Skeletal muscle satellite cell (primary cell): ENCODE measurements around the gene OTOP3.
"Not testable (repeated sequence)": the region's sequence is repeated elsewhere in the genome, so short reads cannot be mapped to it uniquely, and the experiment has no call there.

Source experiments
- H3K27me3 ChIP-seq: 2 replicates; pipeline ENCODE4 v1.7.0; 2013; ENCODE audit warnings: low read length; ENCODE audit not compliant: control insufficient read depth, insufficient read depth
- H3K36me3 ChIP-seq: 2 replicates; pipeline ENCODE4 v1.7.0; 2013; ENCODE audit warnings: mild to moderate bottlenecking, control low read depth, low read length; ENCODE audit not compliant: insufficient read depth
- H3K4me1 ChIP-seq: 2 replicates; pipeline ENCODE4 v1.7.0; 2013; ENCODE audit warnings: low read length; ENCODE audit not compliant: control insufficient read depth, insufficient read depth
- H3K4me2 ChIP-seq: 2 replicates; pipeline ENCODE4 v1.7.0; 2013; ENCODE audit warnings: mild to moderate bottlenecking, low read length
- H3K4me3 ChIP-seq: 2 replicates; pipeline ENCODE4 v1.7.0; 2013; ENCODE audit warnings: low read length
- H3K9ac ChIP-seq: 2 replicates; pipeline ENCODE4 v1.7.0; 2013; ENCODE audit warnings: mild to moderate bottlenecking, low read depth, low read length, moderate library complexity
- H3K9me3 ChIP-seq: replicated peaks from 2 replicates; pipeline ENCODE4 v1.7.0; 2013; ENCODE audit warnings: mild to moderate bottlenecking, control low read depth, low read length

Gene OTOP3

GRCh38 chr17:74903034-74903433 lies 32.7 kb upstream of the OTOP3 start:
- no peaks in the 10 kb centered on the region for H3K4me1 ChIP-seq
- H3K4me3 ChIP-seq = no peak overlapping the region
- peaks cover 50% of the 10 kb centered on the region for H3K27me3 ChIP-seq
- H3K9me3 ChIP-seq = no peaks in the 10 kb centered on the region
- H3K4me2 ChIP-seq = no peak overlapping the region
- no peak overlapping the region for H3K9ac ChIP-seq
- no peaks in the 10 kb centered on the region for H3K36me3 ChIP-seq

DNA sequence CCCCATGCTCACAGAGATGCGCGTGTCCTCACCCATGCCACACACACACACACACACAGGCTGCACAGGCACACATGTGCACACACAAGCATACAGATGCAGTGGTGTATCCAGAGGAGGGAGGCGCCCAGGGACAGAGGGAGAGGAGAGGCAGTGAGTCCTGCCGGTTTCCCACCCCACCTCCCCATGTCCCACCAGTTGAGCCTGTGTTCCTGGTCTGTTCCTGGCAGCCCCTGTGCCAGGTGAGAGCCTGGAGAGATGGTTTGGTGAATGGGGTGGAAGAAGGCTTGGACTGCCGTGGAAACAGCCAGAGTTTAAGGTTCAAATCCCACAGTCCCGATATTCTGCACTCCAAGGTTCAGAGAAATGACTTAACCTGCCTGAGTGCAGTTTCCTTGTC lies 32.0 kb upstream of the OTOP3 start:
- Histone ChIP-seq H3K9ac (no peak overlapping the region), H3K27me3 (peaks cover 52% of the 10 kb centered on the region), H3K4me3 (no peak overlapping the region), H3K4me2 (no peak overlapping the region), H3K36me3 (no peaks in the 10 kb centered on the region), H3K4me1 (no peaks in the 10 kb centered on the region), H3K9me3 (no peaks in the 10 kb centered on the region)

- H3K9ac ChIP-seq = no peak overlapping the region
- peaks cover 52% of the 10 kb centered on the region for H3K27me3 ChIP-seq
- no peak overlapping the region for H3K4me2 ChIP-seq
- no peaks in the 10 kb centered on the region for H3K9me3 ChIP-seq
- no peaks in the 10 kb centered on the region for H3K36me3 ChIP-seq
- H3K4me1 ChIP-seq = no peaks in the 10 kb centered on the region
- H3K4me3 ChIP-seq = no peak overlapping the region
Measured at GRCh38 chr17:74904687-74905409, 30.9 kb upstream of the OTOP3 start.

GRCh38 chr17:74906214-74906793 lies 29.4 kb upstream of the OTOP3 start:
- not testable (repeated sequence) for H3K4me1 ChIP-seq, H3K36me3 ChIP-seq
- peaks cover 42% of the 10 kb centered on the region for H3K27me3 ChIP-seq

GRCh38 chr17:74907012-74907411 lies 28.7 kb upstream of the OTOP3 start:
- H3K9ac ChIP-seq = no peak overlapping the region

More at GRCh38 chr17:74906214-74906793, 29.4 kb upstream of the OTOP3 start:
- H3K4me2 ChIP-seq, H3K4me3 ChIP-seq, H3K9ac ChIP-seq, H3K9me3 ChIP-seq: not testable (repeated sequence)

DNA sequence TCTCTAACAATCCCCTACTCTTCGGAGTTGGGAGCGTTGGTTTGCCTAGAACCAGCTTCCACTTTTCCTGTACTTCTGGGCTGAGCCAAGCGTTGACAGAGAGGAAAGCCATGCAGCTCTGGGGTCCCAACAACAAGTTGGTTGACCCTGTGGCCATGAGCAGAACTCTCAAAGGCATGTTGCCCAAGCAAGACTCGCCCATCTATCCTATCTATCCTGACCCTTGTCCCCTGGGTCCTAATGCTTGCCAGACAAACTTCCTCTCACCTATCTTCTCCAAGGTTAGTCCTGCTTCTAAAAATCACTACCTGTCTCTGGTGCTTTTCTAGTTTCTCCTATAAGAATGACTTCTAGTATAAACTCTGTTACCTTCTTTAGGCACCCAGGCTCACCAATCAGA lies 26.6 kb upstream of the OTOP3 start:
- H3K9ac ChIP-seq, H3K4me2 ChIP-seq, H3K36me3 ChIP-seq, H3K4me3 ChIP-seq, H3K4me1 ChIP-seq, H3K9me3 ChIP-seq: not testable (repeated sequence)
- peaks cover 28% of the 10 kb centered on the region for H3K27me3 ChIP-seq

More at GRCh38 chr17:74907012-74907411, 28.7 kb upstream of the OTOP3 start:
- no peak overlapping the region for H3K4me3 ChIP-seq
- no peaks in the 10 kb centered on the region for H3K4me1 ChIP-seq
- no peaks in the 10 kb centered on the region for H3K9me3 ChIP-seq
- H3K36me3 ChIP-seq = no peaks in the 10 kb centered on the region
- peaks cover 35% of the 10 kb centered on the region for H3K27me3 ChIP-seq
- no peak overlapping the region for H3K4me2 ChIP-seq

DNA sequence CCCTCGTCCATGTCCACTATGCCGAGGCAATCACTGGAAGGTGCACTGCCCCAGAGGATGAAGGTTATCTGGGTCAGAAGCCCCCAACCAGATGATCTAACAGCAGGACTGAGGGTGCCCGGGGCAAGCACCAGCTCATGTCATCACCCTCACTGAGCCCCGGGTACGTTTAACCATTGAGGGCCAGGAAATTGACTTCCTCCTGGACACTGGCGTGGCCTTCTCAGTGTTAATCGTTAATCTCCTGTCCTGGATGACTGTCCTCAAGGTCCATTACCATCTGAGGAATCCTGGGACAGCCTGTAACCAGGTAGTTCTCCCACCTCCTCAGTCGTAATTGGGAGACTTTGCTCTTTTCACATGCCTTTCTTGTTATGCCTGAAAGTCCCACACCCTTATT lies 24.3 kb upstream of the OTOP3 start:
- not testable (repeated sequence) for H3K36me3 ChIP-seq, H3K4me1 ChIP-seq, H3K9ac ChIP-seq, H3K4me2 ChIP-seq, H3K9me3 ChIP-seq, H3K4me3 ChIP-seq
- peaks cover 13% of the 10 kb centered on the region for H3K27me3 ChIP-seq

DNA sequence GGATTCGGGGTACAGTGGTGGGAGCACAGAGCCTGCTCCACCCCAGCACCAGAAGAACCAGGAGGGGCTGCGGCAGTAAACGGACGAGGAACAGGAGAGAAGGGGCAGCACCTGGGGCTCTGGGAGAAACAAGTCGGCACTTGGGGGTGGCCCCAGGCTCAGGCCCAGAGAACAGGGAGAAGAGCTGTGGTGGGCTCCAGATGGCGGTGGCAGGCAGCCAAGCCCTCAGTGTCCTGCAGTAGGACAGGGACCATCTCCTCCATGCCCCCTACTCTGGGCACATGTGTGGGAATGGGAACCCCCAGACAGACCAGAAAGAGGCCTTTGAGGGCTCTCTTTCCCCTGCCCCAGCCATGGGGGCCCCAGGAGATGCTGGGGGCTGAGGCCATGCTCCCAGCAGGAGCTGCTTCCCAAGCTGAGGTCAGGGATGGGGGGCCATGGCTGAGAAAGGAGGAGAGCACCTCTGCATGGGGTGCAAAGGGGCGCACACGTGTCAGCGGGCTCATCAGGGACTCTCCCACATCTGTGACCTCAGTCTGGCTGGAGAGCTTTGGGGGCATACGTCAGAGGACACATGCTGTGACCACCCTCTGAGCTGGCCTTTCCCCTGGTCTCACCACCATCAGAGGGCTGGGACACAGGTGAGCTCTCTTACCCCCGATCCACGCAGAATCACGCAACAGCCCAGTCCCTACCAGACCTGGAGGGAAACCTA lies 19.4 kb upstream of the OTOP3 start:
- no peaks in the 10 kb centered on the region for H3K36me3 ChIP-seq
- H3K4me2 ChIP-seq = no peak overlapping the region
- H3K4me1 ChIP-seq = no peaks in the 10 kb centered on the region
- H3K4me3 ChIP-seq = no peak overlapping the region
- H3K9ac ChIP-seq = no peak overlapping the region
- no peaks in the 10 kb centered on the region for H3K9me3 ChIP-seq
- peaks cover 23% of the 10 kb centered on the region for H3K27me3 ChIP-seq

- peaks cover 28% of the 10 kb centered on the region for H3K27me3 ChIP-seq
Measured at GRCh38 chr17:74916851-74917199, 18.9 kb upstream of the OTOP3 start.

GRCh38 chr17:74917430-74917829 lies 18.3 kb upstream of the OTOP3 start:
- Histone ChIP-seq H3K4me1 (no peaks in the 10 kb centered on the region), H3K9me3 (no peaks in the 10 kb centered on the region), H3K4me2 (no peak overlapping the region), H3K9ac (no peak overlapping the region), H3K27me3 (peaks cover 32% of the 10 kb centered on the region), H3K4me3 (no peak overlapping the region), H3K36me3 (no peaks in the 10 kb centered on the region)

More at GRCh38 chr17:74916851-74917199, 18.9 kb upstream of the OTOP3 start:
- Histone ChIP-seq H3K4me2 (no peak overlapping the region), H3K9me3 (no peaks in the 10 kb centered on the region), H3K4me3 (no peak overlapping the region), H3K4me1 (no peaks in the 10 kb centered on the region), H3K36me3 (no peaks in the 10 kb centered on the region), H3K9ac (no peak overlapping the region)

GRCh38 chr17:74918906-74919305 lies 16.8 kb upstream of the OTOP3 start:
- H3K9ac ChIP-seq = no peak overlapping the region
- H3K4me1 ChIP-seq = no peaks in the 10 kb centered on the region
- no peak overlapping the region for H3K4me3 ChIP-seq
- H3K36me3 ChIP-seq = no peaks in the 10 kb centered on the region
- H3K9me3 ChIP-seq = no peaks in the 10 kb centered on the region
- peaks cover 40% of the 10 kb centered on the region for H3K27me3 ChIP-seq
- H3K4me2 ChIP-seq = no peak overlapping the region
